ENCODE results near the gene TSPAN15.

TSPAN15 gene

DNA sequence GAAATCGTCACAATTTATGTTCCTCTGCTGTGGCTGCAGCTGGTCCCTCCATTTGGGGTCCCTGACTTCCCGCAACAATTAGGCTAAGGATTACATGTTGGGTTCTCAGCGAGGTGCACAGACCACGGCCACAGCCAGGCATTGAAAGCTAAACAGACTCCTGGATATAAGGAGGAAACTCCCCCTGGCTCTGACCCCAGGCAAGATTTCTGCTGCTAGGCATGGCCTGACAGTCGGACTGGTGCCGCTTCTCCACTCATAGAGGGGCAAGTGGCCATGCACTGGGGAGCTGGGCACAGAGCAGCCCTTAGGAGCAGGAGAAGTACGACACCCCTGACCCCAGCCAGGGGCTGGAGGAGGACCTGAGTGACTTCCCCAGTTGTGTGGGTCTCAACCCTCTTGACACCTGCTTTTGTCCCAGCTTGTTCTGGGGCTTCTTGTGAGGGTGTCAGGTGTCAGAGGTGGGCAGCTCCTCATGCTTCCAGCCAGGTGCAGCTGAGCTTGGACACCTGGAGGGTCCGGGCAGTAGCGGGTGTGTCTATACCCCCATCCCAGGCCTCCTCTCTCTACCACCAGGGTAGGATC is 38.3 kb downstream of the TSPAN15 start:
- DNase-seq = no peak

DNA sequence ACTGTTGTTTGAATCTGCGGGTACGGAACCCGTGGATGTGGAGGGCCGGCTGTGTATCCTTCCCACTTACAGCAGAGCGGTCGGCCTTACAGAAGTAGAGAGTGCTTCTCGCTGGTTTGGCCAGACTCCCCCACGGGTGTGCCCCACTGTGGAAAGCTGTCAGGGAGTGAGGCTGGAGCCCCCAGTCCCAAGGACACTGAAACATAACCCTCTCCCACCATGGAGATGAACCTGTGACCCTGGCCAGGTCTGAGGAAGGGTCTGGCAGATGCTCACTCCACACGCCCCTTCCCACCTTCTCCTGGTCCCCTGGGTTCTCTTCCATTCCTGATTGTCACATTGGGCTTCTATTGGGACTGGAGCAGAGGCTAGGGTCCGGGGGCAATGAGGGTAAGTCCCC is 39.6 kb downstream of the TSPAN15 start:
- DNase-seq = no peak

- DNase-seq = peak; percentile 9
These were observed 40.3 kb downstream of the TSPAN15 start for GRCh38 chr10:69491611-69492010.

- DNase-seq = peak; percentile 76
These were observed 41.0 kb downstream of the TSPAN15 start for GRCh38 chr10:69492091-69492745.

GRCh38 chr10:69492746-69493462 is 41.6 kb downstream of the TSPAN15 start:
- DNase-seq = no peak

- DNase-seq = no peak
These were observed 43.6 kb downstream of the TSPAN15 start for GRCh38 chr10:69494626-69495558.

- DNase-seq = no peak
These were observed 44.4 kb downstream of the TSPAN15 start for GRCh38 chr10:69495666-69496065.

DNA sequence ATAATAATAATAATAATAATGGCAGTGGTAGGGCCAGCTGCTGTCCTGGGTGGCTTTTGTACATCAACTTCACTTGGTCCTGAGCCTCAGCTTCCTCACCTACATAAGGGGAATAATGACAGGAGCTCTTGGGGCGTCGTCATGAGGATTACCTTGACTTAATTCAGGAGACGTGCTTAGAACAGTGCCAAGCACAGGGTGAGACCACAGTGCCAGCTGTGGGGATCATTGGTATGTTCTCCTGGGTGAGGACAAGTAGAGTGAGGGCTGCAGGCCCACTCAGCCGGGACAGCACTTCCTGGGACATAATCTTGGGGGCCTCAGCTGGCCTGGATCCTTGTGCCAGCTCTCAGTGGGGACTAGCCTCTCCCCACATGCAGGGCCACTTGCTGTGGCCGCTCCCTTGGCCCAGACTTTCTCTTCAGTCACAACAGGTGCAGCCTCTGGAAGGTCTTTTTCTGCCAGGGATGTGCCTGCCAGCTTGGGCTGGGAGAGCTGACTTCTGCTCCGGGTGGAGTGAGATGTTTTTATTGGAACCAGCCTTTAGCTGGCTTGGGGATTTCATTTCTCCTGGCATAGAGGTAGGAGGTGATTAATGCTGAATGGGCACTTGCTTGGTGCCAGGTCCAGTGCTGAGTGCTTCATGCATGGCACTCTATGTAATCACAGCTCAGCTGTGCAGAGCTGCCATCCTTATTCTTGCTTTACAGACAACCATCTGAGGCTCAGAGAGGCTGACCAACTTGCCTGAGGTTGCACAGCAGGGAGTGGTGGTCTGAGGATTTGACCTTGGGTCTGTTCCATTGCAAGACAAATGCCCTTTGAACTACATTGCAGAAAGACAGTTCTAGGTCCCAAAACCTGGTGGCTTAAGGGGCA is 45.3 kb downstream of the TSPAN15 start:
- DNase-seq = no peak

GRCh38 chr10:69497231-69497561 is 45.9 kb downstream of the TSPAN15 start:
- DNase-seq = no peak

GRCh38 chr10:69497611-69498390 is 46.5 kb downstream of the TSPAN15 start:
- DNase-seq = no peak

DNA sequence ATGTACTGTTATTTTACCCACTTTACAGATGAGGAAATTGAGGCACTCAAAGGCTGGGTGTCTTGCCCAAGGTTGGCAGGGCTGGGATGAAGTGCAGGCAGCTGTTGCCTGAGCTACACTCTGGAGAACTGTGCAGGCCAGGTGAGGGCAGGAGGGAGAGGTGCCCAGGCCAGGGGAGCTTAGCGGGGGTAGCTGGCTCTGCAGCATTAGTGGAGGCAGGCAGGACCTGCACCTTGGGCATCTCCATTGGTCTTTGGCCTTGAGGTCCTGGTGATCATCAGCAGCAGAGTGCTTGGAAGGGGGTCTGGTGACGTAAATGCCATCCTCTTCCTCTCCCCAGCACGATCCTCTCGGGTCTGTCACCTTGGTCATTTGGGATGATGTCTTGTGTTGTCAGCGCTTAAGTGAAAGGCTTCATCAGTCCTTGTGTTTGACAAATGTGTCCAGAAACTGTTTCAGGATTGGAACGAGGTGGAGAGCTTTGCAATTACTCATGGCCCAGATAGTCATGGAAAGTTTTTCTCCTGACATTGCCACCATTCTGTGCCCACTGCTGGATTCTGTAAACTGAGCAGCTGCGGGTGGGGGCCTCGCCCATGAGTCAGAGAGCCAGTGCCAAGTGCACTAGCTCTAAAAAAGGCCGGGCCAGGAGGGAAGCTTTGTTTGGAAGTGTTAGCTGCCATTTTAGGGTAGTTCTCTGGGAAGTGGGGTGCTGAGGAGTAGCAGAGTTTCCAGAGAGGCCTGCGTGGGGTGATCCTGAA is 47.6 kb downstream of the TSPAN15 start:
- no peak for DNase-seq

GRCh38 chr10:69499726-69500689 is 48.7 kb downstream of the TSPAN15 start:
- DNase-seq = no peak

GRCh38 chr10:69500864-69501468 is 49.7 kb downstream of the TSPAN15 start:
- DNase-seq = no peak

DNA sequence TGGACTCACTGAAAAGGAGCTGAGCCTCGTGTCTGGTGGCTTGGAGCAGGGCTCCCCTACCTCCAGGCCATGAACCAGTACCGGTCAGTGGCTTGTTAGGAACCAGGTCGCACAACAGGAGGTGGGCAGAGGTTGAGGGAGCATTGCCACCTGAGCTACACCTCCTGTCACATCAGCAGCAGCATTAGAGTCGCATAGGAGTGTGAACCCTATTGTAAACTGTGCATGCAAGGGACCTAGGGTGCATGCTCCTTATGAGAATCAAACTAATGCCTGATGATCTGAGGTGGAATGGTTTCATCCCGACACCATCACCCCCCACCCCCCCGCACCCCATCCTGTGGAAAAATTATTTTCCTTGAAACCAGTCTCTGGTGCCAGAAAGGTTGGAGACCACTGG is 50.4 kb downstream of the TSPAN15 start:
- no peak for DNase-seq

DNA sequence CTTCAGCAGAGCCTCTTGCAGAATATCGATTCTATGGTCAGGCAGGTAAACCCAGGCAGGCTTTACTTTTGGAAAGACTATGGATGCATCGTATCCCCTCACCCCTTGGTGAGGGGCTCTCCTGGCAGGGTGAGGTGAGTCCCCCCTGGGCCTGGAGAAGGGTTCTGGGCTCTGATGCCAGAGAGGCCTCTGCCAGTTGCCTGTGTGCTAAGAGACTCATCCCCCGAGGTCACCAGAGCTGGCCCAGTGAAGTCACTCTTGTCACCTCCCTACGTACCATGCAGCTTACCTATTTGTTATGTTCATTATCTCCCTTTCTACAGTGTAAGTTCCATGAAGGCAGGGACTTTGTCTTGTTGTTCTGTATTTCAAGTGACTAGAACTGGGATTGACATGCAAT is 51.3 kb downstream of the TSPAN15 start:
- no peak for DNase-seq

GRCh38 chr10:69503001-69503895 is 52.0 kb downstream of the TSPAN15 start:
- no peak for DNase-seq

- no peak for DNase-seq
These were observed 52.6 kb downstream of the TSPAN15 start for GRCh38 chr10:69503896-69504265.
